K562 treated with DMSO at 1 percent for 12 hours (cell line): ENCODE measurements around the gene CGB7. TPM values are rescaled to one million over a fixed set of nuclear protein-coding genes. Genes with fewer than 3 reads are reported as not detected.

Source experiments
- total RNA-seq: library from RNA; unstranded; fragments of 300-600 nt; gene quantifications from 2 replicates; pipeline ENCODE4 v1.2.3, GENCODE V29; 2022; ENCODE audit not compliant: insufficient read depth

The CGB7 gene
- not detected in 2 replicates for total RNA-seq

GRCh38 chr19:49057636-49058234, at the start of gene CGB7:
TSS of gene CGB7 (minus strand) at chr19:49057749. CDS start at chr19:49055375, 2,374 bp downstream.

DNA sequence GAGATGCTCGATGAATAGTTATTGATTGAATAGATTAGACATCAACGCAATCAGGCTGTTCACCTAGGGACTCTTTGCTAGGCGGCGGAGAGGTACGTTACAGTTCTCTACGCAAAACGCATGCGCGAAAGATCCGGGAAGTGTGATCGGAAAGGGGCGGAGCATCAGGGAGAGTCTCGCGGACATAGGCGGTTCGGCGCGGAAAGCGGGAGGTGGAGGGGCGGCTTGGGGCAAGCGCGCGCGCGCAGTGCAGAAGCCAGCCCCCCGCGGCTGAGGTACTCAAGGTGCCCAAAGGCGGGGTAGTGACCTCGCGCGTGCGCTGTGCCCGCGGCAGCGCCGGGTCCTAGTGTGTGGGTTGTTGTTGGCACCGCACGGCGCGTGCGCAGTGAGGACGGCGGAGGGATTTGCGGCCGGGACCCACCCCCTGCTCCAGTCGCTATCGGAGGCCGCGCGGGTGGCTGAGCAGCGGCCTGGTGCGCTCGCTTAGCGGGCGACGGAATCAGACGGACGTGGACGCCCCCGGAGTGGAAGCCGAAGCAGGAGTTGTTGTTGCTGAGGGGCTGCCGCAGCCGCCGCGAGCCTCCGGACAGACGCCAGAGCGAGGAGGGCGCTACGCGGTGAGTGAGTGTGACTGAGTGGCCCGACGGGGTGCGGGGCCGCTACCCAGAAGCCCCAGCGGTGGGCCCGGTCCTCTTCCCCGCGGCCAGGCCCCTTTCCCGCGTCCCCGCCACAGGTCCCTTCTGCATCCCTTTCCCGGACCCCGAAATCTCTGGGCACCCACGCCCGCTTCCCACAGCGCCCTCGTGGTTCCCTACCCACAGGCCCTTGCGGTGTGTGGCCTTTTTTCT, 27.7 kb upstream of the CGB7 start, which contains the start of gene SNRNP70:
Gene SNRNP70 (plus strand): TSS at position 432 of the 848 bp plus-strand sequence. CDS start 964 bp downstream, outside the sequence.

GRCh38 chr19:49064768-49065611, 7.4 kb upstream of the CGB7 start, which contains the start of gene NTF4:
TSS of gene NTF4 (minus strand) at chr19:49064818. CDS start at chr19:49061997, 2,821 bp downstream.

GRCh38 chr19:49049011-49049410, 8.5 kb downstream of the CGB7 start, which contains the start of gene CGB8:
TSS of gene CGB8 (minus strand) at chr19:49049111. CDS start at chr19:49048739, 372 bp downstream.

DNA sequence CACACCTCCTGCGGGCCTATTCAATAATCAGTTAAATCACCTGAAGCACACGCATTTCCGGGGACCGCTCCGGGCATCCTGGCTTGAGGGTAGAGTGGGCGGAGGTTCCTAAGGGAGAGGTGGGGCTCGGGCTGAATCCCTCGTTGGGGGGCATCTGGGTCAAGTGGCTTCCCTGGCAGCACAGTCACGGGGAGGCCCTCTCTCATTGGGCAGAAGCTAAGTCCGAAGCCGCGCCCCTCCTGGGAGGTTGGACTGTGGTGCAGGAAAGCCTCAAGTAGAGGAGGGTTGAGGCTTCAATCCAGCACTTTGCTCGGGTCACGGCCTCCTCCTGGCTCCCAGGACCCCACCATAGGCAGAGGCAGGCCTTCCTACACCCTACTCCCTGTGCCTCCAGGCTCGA, 14.0 kb downstream of the CGB7 start, which contains the start of gene CGB5:
Gene CGB5 (plus strand): TSS at position 301 of the 400 bp plus-strand sequence. CDS start 362 bp downstream, outside the sequence.

DNA sequence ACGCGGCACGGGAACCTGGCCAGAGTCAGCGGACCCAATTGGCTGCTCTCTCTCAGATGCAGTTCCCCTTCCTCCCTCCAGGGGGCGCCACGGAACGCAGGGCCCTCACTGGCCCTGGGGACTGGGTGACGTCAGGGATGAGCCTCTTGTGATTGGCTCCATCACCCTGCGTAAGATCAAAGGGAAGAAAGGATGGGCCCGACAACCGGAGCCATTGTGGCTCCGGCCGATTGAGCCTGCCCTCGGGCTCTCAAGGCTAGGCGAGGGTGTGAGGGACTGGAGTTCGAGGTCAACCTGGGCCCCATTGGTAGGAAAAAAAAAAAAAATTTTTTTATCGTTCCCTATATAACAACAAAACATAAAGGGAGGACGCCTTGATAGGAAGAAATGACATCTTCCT, 20.7 kb downstream of the CGB7 start, which contains the start of gene CGB1:
Gene CGB1 (minus strand): TSS at position 81 of the 400 bp plus-strand sequence. CDS start 184 bp downstream, outside the sequence.

DNA sequence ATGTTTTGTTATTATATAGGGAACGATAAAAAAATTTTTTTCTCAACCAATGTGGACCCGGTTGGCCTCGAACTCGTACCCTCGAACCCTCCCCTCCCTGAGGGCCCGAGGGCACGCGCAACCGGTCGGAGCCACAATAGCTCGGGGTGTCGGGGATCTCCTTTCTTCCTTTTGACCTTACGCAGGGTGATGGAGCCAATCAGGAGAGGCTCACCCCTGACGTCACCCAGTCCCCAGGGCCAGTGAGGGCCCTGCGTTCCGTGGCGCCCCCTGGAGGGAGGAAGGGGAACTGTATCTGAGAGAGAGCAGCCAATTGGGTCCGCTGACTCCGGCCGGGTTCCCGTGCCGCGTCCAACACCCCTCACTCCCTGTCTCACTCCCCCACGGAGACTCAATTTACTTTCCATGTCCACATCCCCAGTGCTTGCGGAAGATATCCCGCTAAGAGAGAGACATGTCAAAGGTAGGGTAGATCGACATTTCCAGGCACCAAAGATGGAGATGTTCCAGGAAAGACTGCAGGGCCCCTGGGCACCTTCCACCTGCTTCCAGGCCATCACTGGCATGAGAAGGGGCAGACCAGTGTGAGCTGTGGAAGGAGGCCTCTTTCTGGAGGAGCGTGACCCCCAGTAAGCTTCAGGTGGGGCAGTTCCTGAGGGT, 25.8 kb downstream of the CGB7 start, which contains the start of gene CGB2:
Gene CGB2 (plus strand): TSS at position 249 of the 660 bp plus-strand sequence. CDS start 206 bp downstream, at position 455.

DNA sequence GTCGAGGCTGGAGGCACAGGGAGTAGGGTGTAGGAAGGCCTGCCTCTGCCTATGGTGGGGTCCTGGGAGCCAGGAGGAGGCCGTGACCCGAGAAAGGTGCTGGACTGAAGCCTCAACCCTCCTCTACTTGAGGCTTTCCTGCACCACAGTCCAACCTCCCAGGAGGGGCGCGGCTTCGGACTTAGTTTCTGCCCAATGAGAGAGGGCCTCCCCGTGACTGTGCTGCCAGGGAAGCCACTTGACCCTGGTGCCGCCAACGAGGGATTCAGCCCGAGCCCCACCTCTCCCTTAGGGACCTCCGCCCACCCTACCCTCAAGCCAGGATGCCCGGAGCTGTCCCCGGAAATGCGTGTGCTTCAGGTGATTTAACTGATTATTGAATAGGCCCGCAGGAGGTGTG, 33.3 kb downstream of the CGB7 start, which contains the start of gene CGB3:
Gene CGB3 (minus strand): TSS at position 101 of the 400 bp plus-strand sequence. CDS start 362 bp downstream, outside the sequence.

GRCh38 chr19:49017041-49017665, 40.4 kb downstream of the CGB7 start, which contains the start of gene LHB:
TSS of gene LHB (minus strand) at chr19:49017091. CDS start at chr19:49017081, 10 bp downstream.

Other genes with a start within 250 kb of the CGB7 start
- gene BCAT2, start 246.7 kb downstream of the CGB7 start, total RNA-seq: 67.2 and 83.7 TPM in 2 replicates
- gene HSD17B14, start 221.3 kb downstream of the CGB7 start, total RNA-seq: 0.88 and 0.99 TPM in 2 replicates
- gene PLEKHA4, start 189.1 kb downstream of the CGB7 start, total RNA-seq: 29.6 and 35.9 TPM in 2 replicates
- 73.5 and 96.0 TPM in 2 replicates for gene PPP1R15A, start 185.3 kb downstream of the CGB7 start, total RNA-seq
- gene TULP2, start 159.0 kb downstream of the CGB7 start, total RNA-seq: 0.88 and 1.4 TPM in 2 replicates
- 224 and 349 TPM in 2 replicates for gene NUCB1, start 157.4 kb downstream of the CGB7 start, total RNA-seq
- 2.6 and 3.0 TPM in 2 replicates for gene DHDH, start 124.0 kb downstream of the CGB7 start, total RNA-seq
- 81.3 and 96.0 TPM in 2 replicates for gene BAX, start 102.9 kb downstream of the CGB7 start, total RNA-seq
- 6,477 and 6,803 TPM in 2 replicates for gene FTL, start 92.4 kb downstream of the CGB7 start, total RNA-seq
- gene GYS1, start 64.4 kb downstream of the CGB7 start, total RNA-seq: 12.2 and 21.6 TPM in 2 replicates
- 160 and 193 TPM in 2 replicates for gene RUVBL2, start 63.9 kb downstream of the CGB7 start, total RNA-seq
- gene LHB, start 40.7 kb downstream of the CGB7 start, total RNA-seq: not detected in 2 replicates
- gene CGB3, start 33.4 kb downstream of the CGB7 start, total RNA-seq: not detected in 2 replicates
- not detected in 2 replicates for gene CGB2, start 25.9 kb downstream of the CGB7 start, total RNA-seq
- not detected in 2 replicates for gene CGB1, start 20.9 kb downstream of the CGB7 start, total RNA-seq
- not detected in 2 replicates for gene CGB5, start 13.9 kb downstream of the CGB7 start, total RNA-seq
- not detected in 2 replicates for gene CGB8, start 8.6 kb downstream of the CGB7 start, total RNA-seq
- not detected in 2 replicates for gene NTF4, start 7.1 kb upstream of the CGB7 start, total RNA-seq
- 0.21 TPM in 1 of 2 replicates, not detected in the other for gene KCNA7, start 14.9 kb upstream of the CGB7 start, total RNA-seq
- gene SNRNP70, start 27.7 kb upstream of the CGB7 start, total RNA-seq: 156 and 215 TPM in 2 replicates
- 15.3 and 16.5 TPM in 2 replicates for gene LIN7B, start 56.6 kb upstream of the CGB7 start, total RNA-seq
- 1.5 and 4.2 TPM in 2 replicates for gene C19orf73, start 61.4 kb upstream of the CGB7 start, total RNA-seq
- gene PPFIA3, start 61.8 kb upstream of the CGB7 start, total RNA-seq: 13.6 and 16.2 TPM in 2 replicates
- 5.4 and 7.7 TPM in 2 replicates for gene HRC, start 97.6 kb upstream of the CGB7 start, total RNA-seq
- 14.6 and 21.4 TPM in 2 replicates for gene TRPM4, start 100.0 kb upstream of the CGB7 start, total RNA-seq